Uterus (tissue), 2 donors: Measurements from ENCODE around the gene CKLF.

Source experiments
- POLR2A ChIP-seq, 2 donors: fragments of 450-650 bp; IDR thresholded peaks; one replicate each; pipeline ENCODE4 v1.6.1; 2016; ENCODE audit warnings: antibody characterized with exemption in 2 of 2, mild to moderate bottlenecking in 1 of 2, moderate library complexity in 1 of 2
- TF ChIP-seq, protein P1 (sequence below), 4 experiments: fragments of 200-600 bp in 2 of 4; fragments of 450-650 bp in 2 of 4; sonication (generic) in 2 of 4; IDR thresholded peaks; one replicate each; pipeline ENCODE4 v1.5.1; 2016 to 2019; ENCODE audit warnings: antibody characterized with exemption in 4 of 4, mild to moderate bottlenecking in 2 of 4, moderate library complexity in 1 of 4

DNA sequence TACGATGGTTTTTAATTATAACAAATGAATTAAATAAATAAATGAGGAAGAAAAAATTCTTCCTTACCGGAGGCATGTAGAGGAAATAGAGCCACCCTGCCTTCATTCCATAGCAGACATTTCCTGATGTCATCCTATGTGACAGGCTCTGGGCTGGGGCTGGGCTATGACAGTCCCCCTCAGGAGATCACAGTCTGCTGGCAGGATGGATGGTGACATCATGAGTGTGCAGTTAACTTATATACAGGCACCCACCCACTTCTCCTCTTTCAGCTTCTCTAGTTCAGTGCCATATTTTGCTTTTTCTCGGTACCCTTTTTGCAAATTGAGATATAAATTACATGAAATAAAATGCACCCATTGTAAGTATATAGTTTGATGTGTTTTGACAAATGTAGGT is 45.7 kb downstream of the CKLF start:
- TF ChIP-seq, protein P1, sequence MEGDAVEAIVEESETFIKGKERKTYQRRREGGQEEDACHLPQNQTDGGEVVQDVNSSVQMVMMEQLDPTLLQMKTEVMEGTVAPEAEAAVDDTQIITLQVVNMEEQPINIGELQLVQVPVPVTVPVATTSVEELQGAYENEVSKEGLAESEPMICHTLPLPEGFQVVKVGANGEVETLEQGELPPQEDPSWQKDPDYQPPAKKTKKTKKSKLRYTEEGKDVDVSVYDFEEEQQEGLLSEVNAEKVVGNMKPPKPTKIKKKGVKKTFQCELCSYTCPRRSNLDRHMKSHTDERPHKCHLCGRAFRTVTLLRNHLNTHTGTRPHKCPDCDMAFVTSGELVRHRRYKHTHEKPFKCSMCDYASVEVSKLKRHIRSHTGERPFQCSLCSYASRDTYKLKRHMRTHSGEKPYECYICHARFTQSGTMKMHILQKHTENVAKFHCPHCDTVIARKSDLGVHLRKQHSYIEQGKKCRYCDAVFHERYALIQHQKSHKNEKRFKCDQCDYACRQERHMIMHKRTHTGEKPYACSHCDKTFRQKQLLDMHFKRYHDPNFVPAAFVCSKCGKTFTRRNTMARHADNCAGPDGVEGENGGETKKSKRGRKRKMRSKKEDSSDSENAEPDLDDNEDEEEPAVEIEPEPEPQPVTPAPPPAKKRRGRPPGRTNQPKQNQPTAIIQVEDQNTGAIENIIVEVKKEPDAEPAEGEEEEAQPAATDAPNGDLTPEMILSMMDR (IDR thresholded peaks at IDR 0.05): no peak
- no peak for TF ChIP-seq POLR2A (IDR thresholded peaks at IDR 0.05)
